Fibroblast of lung (primary cell): Measurements from ENCODE around the gene GDF2. TPM values are rescaled to one million over a fixed set of nuclear protein-coding genes. Genes with fewer than 3 reads are reported as not detected.

ENCODE experiments used
- DNase-seq, 2 donors: peaks; one replicate each; pipeline versions ENCODE4 v3.0.0 to v3.0.0-alpha.2; 2010; ENCODE audit warnings: low read depth in 2 of 2
- H2AFZ ChIP-seq: 2 replicates; pipeline ENCODE4 v1.5.1; 2012; ENCODE audit warnings: low read length, control low read depth, inconsistent platforms
- H3K27ac ChIP-seq: 2 replicates; pipeline ENCODE4 v1.5.1; 2011; ENCODE audit warnings: low read length, control low read depth; ENCODE audit not compliant: insufficient read depth
- H3K27me3 ChIP-seq: 2 replicates; pipeline ENCODE4 v1.5.1; 2011; ENCODE audit warnings: mild to moderate bottlenecking, low read length; ENCODE audit not compliant: control insufficient read depth, insufficient read depth
- H3K36me3 ChIP-seq: 2 replicates; pipeline ENCODE4 v1.5.1; 2011; ENCODE audit warnings: low read length; ENCODE audit not compliant: control insufficient read depth, insufficient read depth
- H3K4me1 ChIP-seq: 2 replicates; pipeline ENCODE4 v1.5.1; 2011; ENCODE audit warnings: low read length; ENCODE audit not compliant: control insufficient read depth, insufficient read depth; ENCODE audit errors: extremely low read depth
- H3K4me2 ChIP-seq: 2 replicates; pipeline ENCODE4 v1.5.1; 2011; ENCODE audit warnings: low read length, control low read depth; ENCODE audit not compliant: insufficient read depth; ENCODE audit errors: extremely low read depth
- H3K4me3 ChIP-seq, 4 experiments: fragments of 200-600 bp in 1 of 4; sonication (generic) in 1 of 4; replicated peaks in 1 of 4; 2 replicates each; pipeline ENCODE4 v1.5.1; 2011 to 2016; ENCODE audit warnings: low read length in 4 of 4, low read depth in 3 of 4, mild to moderate bottlenecking in 3 of 4, control low read depth in 2 of 4, inconsistent platforms in 1 of 4, mixed read lengths in 1 of 4; ENCODE audit not compliant: insufficient read depth in 1 of 4; ENCODE audit errors: control extremely low read depth in 1 of 4
- H3K79me2 ChIP-seq: 2 replicates; pipeline ENCODE4 v1.5.1; 2012; ENCODE audit warnings: mild to moderate bottlenecking, low read length, inconsistent platforms; ENCODE audit not compliant: control insufficient read depth, insufficient read depth
- H3K9ac ChIP-seq: 2 replicates; pipeline ENCODE4 v1.5.1; 2011; ENCODE audit warnings: mild to moderate bottlenecking, low read length, control low read depth; ENCODE audit not compliant: insufficient read depth
- H3K9me3 ChIP-seq: 2 replicates; pipeline ENCODE4 v1.5.1; 2012; ENCODE audit warnings: low read depth, low read length; ENCODE audit not compliant: control insufficient read depth, insufficient read depth
- H4K20me1 ChIP-seq: 2 replicates; pipeline ENCODE4 v1.5.1; 2011; ENCODE audit warnings: low read length; ENCODE audit not compliant: control insufficient read depth, insufficient read depth; ENCODE audit errors: extremely low read depth
- CTCF ChIP-seq, 2 donors: IDR thresholded peaks in 1 of 2; conservative IDR thresholded peaks in 1 of 2; 1 replicate in 1 of 2; 2 replicates in 1 of 2; pipeline ENCODE4 v1.5.1; 2011 to 2012; ENCODE audit warnings: low read length in 2 of 2, control low read depth in 1 of 2, inconsistent platforms in 1 of 2, low read depth in 1 of 2, mild to moderate bottlenecking in 1 of 2
- EZH2 ChIP-seq: IDR thresholded peaks from 2 replicates; pipeline ENCODE4 v1.5.1; 2012; ENCODE audit warnings: low read length, control low read depth, mild to moderate bottlenecking; ENCODE audit errors: missing control alignments
- polyA plus RNA-seq, 2 donors: library from polyadenylated mRNA; depleted of rRNA in 1 of 2; stranded (reverse) in 1 of 2; unstranded in 1 of 2; fragments of >200 nt; gene quantifications; 2 replicates each; pipeline ENCODE4 v1.2.1, GENCODE V29; 2011 to 2012; ENCODE audit warnings: missing spikeins in 1 of 2
- total RNA-seq: library from RNA; depleted of rRNA; stranded (reverse); fragments of >200 nt; gene quantifications from 2 replicates; pipeline ENCODE4 v1.2.1, GENCODE V29; 2014

Gene GDF2
- total and polyA plus RNA-seq, 2 donors (not counting 1 experiment from before 2014, with no cell fraction given) = not detected

- H3K27me3 ChIP-seq = peaks cover 3% of the 10 kb centered on the region
- H3K9me3 ChIP-seq = no peaks in the 10 kb centered on the region
- H2AFZ ChIP-seq = no peak overlapping the region
- H3K27ac ChIP-seq = no peak overlapping the region
- H3K4me3 ChIP-seq = no peak overlapping the region
- H3K4me2 ChIP-seq = no peak overlapping the region
- H3K4me1 ChIP-seq = no peaks in the 10 kb centered on the region
- no peaks in the 10 kb centered on the region for H3K36me3 ChIP-seq
- no peak for DNase-seq
- TF ChIP-seq EZH2 (no peak), CTCF (conservative IDR thresholded peaks at IDR 0.05 in 1 of 2, IDR thresholded peaks at IDR 0.05 in 1 of 2; ENCODE audit: low read depth in 1 of 2, low read length in 2 of 2) (no peak)
- no peaks in the 10 kb centered on the region for H4K20me1 ChIP-seq
- H3K79me2 ChIP-seq = no peaks in the 10 kb centered on the region
- H3K9ac ChIP-seq = no peak overlapping the region
These were observed 8.6 kb downstream of the GDF2 start for GRCh38 chr10:47330804-47331203.

- Histone ChIP-seq H4K20me1 (no peaks in the 10 kb centered on the region), H3K4me1 (no peaks in the 10 kb centered on the region), H3K9me3 (no peaks in the 10 kb centered on the region), H2AFZ (no peak overlapping the region), H3K4me3 (no peak overlapping the region), H3K79me2 (no peaks in the 10 kb centered on the region), H3K36me3 (no peaks in the 10 kb centered on the region), H3K27ac (no peak overlapping the region), H3K9ac (no peak overlapping the region), H3K27me3 (peaks cover 3% of the 10 kb centered on the region), H3K4me2 (no peak overlapping the region)
- TF ChIP-seq EZH2 (no peak), CTCF (conservative IDR thresholded peaks at IDR 0.05 in 1 of 2, IDR thresholded peaks at IDR 0.05 in 1 of 2; ENCODE audit: low read depth in 1 of 2, low read length in 2 of 2) (no peak)
- DNase-seq = no peak
These were observed 9.2 kb downstream of the GDF2 start for GRCh38 chr10:47331491-47331890.

GRCh38 chr10:47331954-47332353, 9.7 kb downstream of the GDF2 start:
- no peak overlapping the region for H3K4me3 ChIP-seq
- TF ChIP-seq CTCF (conservative IDR thresholded peaks at IDR 0.05 in 1 of 2, IDR thresholded peaks at IDR 0.05 in 1 of 2; ENCODE audit: low read depth in 1 of 2, low read length in 2 of 2) (no peak), EZH2 (no peak)
- H3K4me1 ChIP-seq = no peaks in the 10 kb centered on the region
- no peak for DNase-seq
- no peak overlapping the region for H3K4me2 ChIP-seq
- H3K36me3 ChIP-seq = no peaks in the 10 kb centered on the region
- H3K9me3 ChIP-seq = no peaks in the 10 kb centered on the region
- H3K27me3 ChIP-seq = peaks cover 3% of the 10 kb centered on the region
- H2AFZ ChIP-seq = no peak overlapping the region
- H3K27ac ChIP-seq = no peak overlapping the region
- H3K9ac ChIP-seq = no peak overlapping the region
- no peaks in the 10 kb centered on the region for H4K20me1 ChIP-seq
- H3K79me2 ChIP-seq = no peaks in the 10 kb centered on the region
